SKM-1 treated with dmso at 0.1 percent for 144 hours (cell line): ENCODE results near the gene F13A1.
A peak's percentile ranks its signal among the peaks of the same experiment; 100 is the strongest.
"Not testable (repeated sequence)": the region's sequence is repeated elsewhere in the genome, so short reads cannot be mapped to it uniquely, and the experiment has no call there.

Experiments
- DNase-seq: peaks from one replicate; lab custom pipeline; 2025; ENCODE audit not compliant: unreplicated experiment; lab: John Stamatoyannopoulos, UW

Gene F13A1

GRCh38 chr6:6317825-6318733, 2.4 kb downstream of the F13A1 start:
- no peak for DNase-seq

DNA sequence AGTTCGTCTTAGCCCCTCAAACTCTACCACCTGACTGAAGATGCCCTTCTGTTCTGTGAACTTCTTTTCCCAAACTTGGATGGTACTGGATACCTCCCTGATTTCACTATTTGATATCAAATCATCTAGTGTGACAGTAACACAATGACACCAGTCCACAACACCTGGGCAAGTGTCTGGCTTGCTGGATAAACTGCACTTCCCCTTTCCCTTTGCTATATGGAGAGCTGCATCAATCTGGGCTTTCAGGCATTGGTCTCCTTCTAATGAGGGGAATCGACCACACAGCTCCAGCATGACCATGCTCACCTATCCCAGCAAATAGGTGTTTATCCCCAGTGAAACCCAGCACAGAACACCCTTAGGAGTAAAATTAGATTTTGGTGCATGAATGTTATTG, 3.1 kb downstream of the F13A1 start:
- DNase-seq = no peak

DNA sequence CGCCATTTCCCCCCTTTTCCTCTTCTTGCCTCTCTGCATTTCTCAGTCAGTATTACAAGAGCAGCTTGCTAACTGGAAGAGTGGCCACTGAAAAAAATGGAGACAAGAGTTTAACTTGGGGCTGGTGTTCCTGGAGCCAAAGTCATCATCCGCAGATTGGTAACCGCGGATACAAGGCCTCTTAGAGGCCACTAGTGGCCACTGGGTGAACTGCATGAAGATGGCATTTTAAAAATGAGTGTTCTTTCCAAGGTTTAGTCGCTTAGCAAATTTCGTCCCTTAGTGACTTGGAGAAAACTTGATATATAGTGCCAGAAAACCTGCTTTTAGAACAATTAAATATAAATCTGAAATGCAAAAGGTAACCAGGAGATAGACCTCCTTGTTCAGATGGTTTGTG, 4.8 kb downstream of the F13A1 start:
- DNase-seq = peak; percentile 9

GRCh38 chr6:6314596-6314995, 5.9 kb downstream of the F13A1 start:
- DNase-seq = no peak

GRCh38 chr6:6312901-6313441, 7.5 kb downstream of the F13A1 start:
- no peak for DNase-seq

DNA sequence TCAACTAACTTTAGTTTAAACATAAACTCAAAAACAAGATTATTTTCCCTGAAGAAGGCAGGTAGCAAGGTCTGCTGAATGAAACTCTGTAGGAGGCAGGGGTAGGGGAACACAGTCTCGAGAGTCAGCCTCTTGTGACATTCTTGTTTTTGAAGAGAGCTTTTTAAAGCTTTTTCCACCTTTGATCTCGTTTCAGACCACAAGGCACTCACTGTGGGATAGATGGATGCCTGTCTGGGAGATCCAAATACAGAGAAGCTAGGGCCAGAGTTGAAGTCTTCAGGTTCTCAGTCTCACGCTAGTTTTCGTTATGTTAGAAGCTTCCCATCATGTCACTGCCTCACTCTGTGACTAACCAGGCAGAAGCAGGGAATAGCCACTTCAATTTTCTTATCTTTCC, 14.9 kb downstream of the F13A1 start:
- DNase-seq = no peak

DNA sequence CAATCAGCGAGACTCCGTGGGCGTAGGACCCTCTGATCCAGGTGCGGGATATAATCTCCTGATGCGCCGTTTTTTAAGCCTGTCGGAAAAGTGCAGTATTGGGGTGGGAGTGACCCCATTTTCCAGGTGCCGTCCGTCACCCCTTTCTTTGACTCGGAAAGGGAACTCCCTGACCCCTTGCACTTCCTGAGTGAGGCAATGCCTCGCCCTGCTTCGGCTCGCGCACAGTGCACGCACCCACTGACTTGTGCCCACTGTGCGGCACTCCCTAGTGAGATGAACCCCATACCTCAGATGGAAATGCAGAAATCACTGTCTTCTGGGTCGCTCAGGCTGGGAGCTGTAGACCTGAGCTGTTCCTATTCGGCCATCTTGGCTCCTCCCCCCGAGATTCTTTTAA, 20.1 kb downstream of the F13A1 start:
- DNase-seq = not testable (repeated sequence)

GRCh38 chr6:6293317-6293716, 27.1 kb downstream of the F13A1 start:
- DNase-seq = no peak

- DNase-seq = no peak
These were observed 33.0 kb downstream of the F13A1 start for GRCh38 chr6:6287415-6287814.

- DNase-seq = no peak
These were observed 34.8 kb downstream of the F13A1 start for GRCh38 chr6:6285679-6286078.

GRCh38 chr6:6284221-6284966, 36.1 kb downstream of the F13A1 start:
- DNase-seq = no peak

DNA sequence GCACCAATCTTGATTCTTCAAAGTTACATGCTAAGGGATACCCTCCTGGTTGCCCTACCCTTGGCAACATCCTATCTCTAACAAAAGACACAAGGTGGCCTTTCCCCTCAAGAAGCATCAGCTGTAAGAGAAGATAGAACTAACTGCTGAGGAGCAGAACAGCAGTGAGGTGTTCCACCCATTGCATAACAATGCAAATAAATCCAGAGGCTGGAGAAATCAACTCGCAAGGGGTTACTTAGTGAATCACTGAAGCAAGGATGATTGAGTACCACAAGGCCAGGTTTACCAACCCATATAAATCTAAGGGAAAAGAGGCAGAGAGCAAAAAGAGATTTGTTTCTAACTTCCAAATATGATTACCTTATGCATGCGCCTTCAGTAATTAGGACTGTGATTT, 36.7 kb downstream of the F13A1 start:
- no peak for DNase-seq

DNA sequence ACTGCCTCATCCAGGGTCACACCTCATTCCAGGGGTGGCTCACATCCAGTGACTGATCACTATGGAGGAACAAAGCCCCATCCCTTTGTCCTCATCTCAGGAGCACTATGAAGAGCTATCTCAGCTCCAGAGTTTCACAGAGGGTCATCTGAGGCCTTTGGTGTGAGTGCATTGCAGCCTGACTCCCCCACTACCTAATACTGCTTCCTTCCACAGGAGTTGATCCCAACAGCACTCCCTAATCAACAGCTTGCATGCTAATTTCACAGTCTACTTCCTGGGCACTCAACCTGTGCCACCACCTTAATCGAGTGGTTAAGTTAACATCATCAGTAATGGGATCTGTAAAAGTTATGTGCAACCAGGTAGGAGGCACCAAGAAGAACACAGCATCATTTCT, 37.7 kb downstream of the F13A1 start:
- no peak for DNase-seq

DNA sequence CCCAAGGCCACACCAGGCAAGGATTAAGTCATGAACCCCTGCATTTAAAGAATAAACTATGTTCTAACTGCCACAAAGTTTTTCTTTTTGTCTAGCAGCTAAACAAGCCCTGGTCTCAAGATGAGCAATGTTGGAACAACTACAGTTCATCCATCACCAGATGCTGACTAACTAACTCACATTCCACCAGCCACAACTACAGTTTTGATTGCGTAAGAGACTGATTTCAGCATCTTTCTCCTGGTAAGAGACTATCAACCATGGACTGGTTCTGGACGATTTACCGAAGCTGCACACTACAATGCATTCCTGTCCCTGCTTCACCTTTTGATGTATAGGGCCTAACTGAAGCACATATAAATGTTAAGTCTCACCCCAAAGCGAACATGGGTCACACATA, 43.0 kb downstream of the F13A1 start:
- DNase-seq = peak; percentile 39

GRCh38 chr6:6270948-6271535, 49.4 kb downstream of the F13A1 start:
- DNase-seq = no peak

DNA sequence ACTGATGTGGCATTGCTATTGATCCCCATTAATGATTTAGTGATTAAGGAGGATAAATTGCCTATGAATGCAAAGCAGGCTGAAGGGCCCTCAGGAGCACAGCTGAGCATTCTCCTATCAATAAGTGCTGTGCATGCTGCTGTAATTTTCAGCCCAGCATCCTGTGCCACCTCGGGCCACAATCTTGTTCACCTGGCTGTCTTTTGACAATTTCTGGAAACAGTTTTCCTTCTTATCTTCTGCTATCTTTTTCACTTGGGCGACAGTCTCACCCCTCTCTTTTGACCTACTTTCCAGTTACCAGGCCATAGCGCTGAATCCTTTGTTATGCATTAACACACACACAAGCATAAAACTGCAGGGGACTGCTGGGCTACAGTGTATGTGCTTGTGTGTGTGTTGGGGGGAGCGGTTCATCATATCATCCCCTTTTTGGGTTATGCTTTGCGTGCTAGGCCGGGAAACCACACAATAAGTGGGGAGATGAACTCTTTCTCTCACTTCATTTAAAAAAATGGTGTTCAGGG, 60.2 kb downstream of the F13A1 start:
- no peak for DNase-seq

- DNase-seq = no peak
These were observed 63.6 kb downstream of the F13A1 start for GRCh38 chr6:6256886-6257285.

DNA sequence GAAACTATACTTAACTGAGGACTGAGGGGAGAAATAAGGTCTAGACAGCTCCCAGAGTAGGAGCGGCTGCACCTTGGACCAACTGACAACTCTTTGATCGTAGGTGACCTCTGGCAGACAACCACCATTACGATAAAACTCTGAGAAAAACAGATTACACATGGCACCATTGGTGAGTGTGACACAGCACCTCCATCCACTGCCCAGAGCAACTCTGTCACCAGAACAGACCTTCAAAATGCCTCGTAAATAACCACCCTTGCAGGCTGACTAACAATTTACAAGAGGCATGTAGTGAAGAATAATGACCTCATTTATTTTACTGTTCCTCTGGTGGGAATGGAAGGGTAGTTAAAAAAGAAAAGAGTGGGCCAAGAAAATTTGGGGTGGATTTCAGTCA, 64.2 kb downstream of the F13A1 start:
- DNase-seq = no peak

DNA sequence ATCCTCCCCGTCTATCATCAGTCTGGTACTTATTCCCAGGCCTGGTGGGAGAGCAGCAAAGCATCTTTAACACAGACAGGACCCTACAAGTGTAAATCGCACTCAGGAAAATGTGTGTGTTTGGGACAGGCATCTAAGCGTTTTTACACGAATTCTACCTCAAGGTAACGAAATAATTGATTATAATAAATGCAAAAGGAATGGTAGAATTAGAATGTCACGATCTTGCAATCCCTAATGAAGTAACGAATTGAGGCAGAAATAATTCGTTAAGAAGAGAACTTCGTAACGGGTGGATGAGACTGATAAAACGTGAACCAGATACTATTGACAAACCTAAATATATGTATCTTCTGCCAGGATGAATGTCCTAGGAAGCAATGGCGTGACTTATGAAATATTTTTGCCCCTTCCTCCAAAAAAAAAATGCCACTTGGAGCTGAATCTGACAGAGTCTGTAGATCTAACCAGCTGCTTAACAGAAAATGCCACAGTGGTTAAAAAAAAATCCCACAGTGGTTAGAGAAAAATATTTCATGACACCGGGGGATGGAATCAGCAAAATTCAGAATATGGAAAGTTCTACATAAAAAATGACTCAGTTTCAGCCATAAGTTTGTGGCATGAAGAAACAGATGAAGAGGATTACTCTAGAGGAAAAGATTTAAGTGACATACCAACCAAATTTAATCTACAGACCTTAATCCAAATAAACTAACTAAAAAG, 68.7 kb downstream of the F13A1 start:
- no peak for DNase-seq

- DNase-seq = no peak
These were observed 71.8 kb downstream of the F13A1 start for GRCh38 chr6:6248651-6249050.

GRCh38 chr6:6246544-6246943, 73.9 kb downstream of the F13A1 start:
- no peak for DNase-seq
